HG02571 (cell line): ENCODE data around the gene TMEM117.
A peak's percentile ranks its signal among the peaks of the same experiment; 100 is the strongest.

Experiments used
- ATAC-seq: cut with Tn5 transposase; IDR thresholded peaks from one replicate; pipeline ENCODE4 v1.9.1; 2021; ENCODE audit warnings: mild to moderate bottlenecking, moderate library complexity; ENCODE audit not compliant: unreplicated experiment

TMEM117 gene

DNA sequence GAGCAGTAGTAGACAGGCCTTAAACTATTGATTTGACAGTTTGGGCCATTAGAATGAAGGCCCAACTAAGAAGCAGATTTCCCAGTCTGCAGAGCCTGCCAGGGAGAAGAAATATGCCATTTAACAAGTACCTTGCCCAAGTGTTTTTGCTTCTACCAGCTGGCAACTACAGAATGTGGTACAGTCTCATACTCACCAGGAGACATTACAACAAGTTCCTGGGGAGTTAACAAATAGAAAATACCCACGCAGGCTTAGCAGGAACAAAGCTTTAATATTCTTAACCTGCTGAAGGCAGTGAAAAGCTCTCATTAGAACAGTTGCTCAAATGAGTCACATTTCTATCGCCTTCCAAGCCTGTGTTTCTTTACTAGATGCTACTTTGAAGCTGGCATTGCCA, 241.0 kb downstream of the TMEM117 start:
- ATAC-seq, result no peak

- no peak for ATAC-seq
Measured at GRCh38 chr12:44077294-44077693, 241.4 kb downstream of the TMEM117 start.

DNA sequence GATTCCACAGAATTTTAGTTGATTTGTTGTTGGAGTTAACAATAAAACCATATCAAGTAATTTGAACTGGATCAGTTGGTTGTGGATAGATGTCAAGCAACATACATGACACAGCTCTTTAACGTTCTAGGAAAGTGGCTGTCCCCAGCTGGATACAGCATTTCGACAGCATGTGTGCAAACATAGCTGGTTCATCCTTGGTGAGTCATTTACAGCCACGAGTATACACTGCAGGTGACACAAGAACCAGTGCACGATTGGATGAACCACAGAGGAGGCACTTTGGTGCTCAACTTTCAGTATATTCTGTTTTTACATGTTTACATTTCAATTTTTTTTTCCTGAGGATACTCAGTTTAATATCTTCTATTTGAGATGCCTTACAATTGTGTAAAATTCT, 242.4 kb downstream of the TMEM117 start:
- ATAC-seq, result no peak

GRCh38 chr12:44088647-44089046, 252.8 kb downstream of the TMEM117 start:
- no peak for ATAC-seq

GRCh38 chr12:44091948-44092606, 256.2 kb downstream of the TMEM117 start:
- no peak for ATAC-seq

DNA sequence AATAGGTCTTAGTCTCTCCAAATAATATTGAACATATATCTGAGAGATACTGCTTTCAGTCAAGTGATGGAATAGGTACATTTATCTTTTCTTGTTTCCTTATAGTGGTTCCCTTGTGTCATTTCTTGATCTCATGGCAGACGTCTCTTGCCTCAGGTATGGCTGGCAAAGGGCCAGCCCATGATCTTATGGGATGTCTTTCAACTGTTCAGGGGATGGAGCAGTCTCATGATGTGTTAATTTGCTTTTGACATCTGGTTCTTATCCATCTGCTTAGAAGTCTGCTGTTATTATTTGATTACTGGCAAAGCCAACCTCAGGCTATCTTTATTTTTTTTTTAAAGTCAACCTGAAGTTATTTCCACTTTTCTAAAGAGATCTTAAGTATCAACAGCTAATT, 262.9 kb downstream of the TMEM117 start:
- ATAC-seq, result no peak

DNA sequence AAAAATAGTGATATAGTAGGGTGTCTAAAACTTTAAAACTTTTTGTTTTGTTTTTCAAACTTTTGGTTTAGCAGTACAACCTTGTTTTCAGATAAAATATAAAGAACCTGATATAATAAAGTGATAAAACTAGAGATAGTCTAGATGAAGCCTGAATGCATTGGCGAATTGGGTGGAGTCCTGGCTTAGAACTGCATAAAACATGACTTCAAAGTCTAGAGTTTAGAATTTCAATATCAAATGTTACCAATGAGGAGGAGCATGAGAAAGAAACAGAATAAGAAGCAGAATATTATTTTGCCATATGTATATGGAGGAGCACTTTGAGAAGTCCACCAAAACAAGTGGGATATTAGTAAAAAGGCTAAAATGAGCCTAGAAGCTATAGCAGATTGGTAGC, 263.6 kb downstream of the TMEM117 start:
- no peak for ATAC-seq

DNA sequence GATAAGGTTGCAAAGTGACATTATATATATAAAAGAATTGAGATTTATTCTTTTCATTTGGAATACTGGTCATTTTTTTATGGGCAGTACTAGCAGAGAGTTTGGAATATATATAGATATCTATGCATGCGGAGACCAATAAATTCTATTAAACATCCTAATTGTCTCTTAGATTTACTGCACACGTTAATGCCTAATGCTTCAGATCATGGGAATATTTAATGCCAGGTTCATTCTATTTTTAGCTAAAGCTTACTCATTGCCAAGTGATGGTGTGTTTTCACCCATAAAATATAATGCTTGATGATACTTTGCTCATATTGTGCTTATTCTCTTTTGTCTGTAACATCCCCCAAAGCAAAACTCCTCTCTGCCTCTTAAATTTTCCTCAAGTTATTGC, 264.4 kb downstream of the TMEM117 start:
- no peak for ATAC-seq

DNA sequence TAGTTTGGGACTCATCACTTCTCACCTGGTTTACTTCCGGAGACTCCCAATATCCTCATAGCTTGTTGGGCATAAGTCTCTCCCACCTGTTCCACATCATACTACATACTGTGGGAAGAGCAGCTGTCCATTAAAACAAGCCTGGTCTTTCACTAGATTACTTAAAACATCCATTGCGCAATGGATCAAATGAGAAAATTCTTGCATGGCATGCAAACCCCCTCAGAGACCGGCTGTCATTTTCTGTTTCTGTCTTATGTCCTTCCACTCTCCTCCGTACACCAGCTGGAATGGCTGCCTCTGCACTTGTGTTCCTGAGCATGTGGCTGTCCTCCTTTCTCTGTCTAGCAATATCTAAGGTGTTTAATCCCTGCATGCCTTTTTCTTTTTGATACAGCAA, 265.6 kb downstream of the TMEM117 start:
- no peak for ATAC-seq

GRCh38 chr12:44114906-44115305, 279.0 kb downstream of the TMEM117 start:
- ATAC-seq, result no peak

GRCh38 chr12:44117337-44117736, 281.5 kb downstream of the TMEM117 start:
- ATAC-seq, result no peak

- no peak for ATAC-seq
Measured at GRCh38 chr12:44118946-44119345, 283.1 kb downstream of the TMEM117 start.

DNA sequence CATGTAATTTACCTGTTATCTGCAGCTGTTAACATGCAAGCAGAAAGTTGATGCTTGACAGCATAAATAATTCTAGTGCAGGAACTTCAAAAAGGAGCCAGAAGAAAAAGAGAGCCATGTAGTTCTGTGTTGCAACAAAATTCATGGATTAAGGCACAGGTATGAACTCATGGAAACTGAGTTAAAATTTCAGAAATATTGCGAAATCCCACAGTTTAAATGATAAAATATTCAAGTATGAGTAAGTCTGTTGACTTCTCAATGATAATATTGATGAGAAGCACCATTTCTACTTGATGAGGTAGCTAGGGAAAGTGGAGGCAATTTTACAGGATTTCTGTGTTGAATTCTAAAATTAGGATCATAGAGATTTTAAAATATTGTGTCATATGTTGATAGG, 290.9 kb downstream of the TMEM117 start:
- ATAC-seq, result no peak

GRCh38 chr12:44127966-44128710, 292.3 kb downstream of the TMEM117 start:
- ATAC-seq, result no peak

DNA sequence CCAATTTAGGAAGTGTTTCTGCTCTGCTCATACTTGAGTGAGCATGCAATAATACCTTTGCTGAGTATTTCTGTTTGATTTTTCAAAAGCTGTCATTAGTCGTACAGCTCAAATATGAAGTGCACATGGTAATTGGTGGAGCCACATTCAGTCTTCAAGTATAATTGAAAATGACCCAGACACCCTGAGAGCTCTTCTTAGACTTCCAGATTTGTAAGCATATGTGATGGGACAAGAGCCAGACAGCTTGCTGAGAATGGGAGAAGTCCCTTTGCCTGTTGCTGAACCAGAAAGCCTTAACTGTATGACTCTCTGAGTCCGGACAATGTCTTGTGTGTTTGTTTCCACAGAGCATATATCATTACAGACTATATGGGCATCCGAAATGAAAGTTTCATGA, 307.3 kb downstream of the TMEM117 start:
- no peak for ATAC-seq

DNA sequence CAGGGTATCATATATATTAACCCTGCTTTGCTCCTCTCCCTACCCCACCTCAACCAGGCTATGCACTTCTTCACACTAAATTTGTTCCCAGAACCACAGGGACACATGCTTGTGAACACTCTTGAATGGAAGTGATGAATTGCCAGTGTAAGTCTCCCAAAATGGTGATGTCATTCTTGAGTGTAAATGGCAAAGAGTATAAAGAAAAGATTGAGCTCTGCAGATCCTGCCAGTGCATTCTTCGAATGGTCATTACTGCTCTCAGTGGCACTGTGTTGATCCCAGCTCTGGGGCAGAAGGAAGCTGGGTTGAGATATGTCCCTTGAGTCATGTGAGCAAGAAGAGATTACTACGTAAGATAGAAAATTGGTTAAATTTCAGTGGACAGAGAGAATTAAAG, 313.1 kb downstream of the TMEM117 start:
- no peak for ATAC-seq

- no peak for ATAC-seq
Measured at GRCh38 chr12:44154128-44154527, 318.2 kb downstream of the TMEM117 start.

DNA sequence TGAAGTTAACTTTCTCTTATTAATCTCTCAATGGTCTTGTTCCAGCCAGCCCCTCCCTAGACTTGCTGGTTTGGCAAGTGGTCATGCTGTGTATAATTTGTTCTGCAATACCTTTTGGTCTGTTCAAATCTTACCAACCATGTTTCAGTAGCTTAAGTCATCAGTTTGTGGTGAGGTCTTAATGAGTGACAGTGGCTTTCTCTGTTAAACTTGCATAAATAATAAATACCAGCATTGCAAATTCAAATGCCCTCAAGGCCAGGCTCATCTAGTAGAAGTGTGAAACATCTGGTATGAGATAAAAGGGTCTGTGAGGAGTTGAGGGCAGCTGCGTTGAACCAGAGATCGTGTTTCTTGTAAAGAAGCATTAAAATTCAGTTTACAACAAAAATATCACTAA, 319.5 kb downstream of the TMEM117 start:
- ATAC-seq, result no peak

- peak; percentile 90 for ATAC-seq
Measured at GRCh38 chr12:44157359-44157758, 321.5 kb downstream of the TMEM117 start.

DNA sequence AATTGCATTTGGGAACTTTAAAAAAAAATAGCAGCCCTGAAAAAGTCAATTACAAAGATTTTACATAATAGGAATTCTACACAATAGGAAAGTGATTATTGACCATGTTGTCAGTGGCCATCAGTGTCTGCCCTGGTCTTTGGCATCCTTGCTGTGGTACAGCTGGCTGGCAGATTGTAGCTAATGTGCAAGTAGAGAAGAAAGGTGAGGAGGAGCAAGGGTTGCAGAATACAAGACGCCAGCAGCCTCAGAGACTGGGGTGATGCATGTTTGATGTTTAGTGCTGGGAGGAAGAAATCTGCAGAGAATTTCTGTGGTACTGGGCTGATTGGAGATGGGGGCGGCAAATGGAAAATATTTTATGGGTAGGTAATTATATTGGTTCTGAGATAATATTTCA, 322.9 kb downstream of the TMEM117 start:
- no peak for ATAC-seq

DNA sequence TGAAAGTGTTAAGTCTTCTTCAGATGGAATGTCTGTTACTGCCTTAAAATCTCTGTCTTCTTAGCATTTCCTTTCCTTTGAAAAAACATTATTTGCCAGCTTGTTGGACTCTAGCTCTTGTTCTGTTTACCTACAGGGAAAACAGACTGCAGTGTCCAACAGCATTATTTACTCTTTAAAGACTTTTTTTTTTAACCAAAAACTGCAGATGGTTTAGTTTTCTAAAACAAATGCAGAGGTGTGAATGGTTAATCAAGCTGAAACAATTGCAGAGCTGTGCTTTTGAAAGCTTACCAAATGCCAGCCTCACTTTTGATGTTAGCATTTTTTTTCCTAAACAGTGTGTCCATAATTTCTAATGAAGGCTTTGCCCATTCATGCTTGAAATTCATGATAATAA, 323.3 kb downstream of the TMEM117 start:
- ATAC-seq, result no peak

DNA sequence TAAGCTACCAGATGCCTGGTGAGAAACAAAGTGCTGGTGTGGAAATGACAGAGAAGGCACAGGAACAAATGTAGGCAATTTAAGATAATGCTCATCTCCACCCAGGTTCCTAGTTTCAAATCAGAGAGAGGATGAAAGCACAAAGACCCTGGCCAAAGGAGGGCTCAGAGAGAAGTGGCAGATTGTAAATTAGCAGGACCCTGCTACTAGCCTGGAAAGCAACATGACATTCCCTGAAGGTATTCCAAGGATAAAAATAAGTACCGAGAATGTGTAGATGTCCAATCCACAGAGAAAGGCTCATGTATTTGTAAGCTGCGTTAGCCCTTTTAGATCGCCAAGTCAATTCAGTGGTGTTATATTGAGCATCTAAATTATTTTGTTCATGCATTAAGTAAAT, 324.0 kb downstream of the TMEM117 start:
- no peak for ATAC-seq

DNA sequence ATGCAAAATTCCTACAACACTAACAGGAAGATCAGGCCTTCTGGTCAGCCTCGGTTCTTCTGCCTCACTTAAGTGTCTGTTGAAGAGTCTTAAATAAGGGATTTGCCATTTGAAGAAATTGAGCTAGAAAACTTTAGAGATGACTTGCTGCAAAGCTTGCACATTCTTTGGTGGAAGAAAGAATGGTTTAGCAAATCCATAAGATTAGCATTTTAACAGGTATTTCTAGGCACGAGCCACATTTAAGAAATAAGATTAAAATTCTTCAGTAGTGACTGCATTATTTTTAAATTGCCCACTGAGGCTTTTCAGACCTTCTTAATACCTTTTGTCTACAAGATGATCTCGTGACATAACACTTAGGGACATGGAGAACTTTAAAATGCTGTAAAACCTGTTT, 327.1 kb downstream of the TMEM117 start:
- no peak for ATAC-seq
